ENCODE data around the gene GPC3.

Gene GPC3

DNA sequence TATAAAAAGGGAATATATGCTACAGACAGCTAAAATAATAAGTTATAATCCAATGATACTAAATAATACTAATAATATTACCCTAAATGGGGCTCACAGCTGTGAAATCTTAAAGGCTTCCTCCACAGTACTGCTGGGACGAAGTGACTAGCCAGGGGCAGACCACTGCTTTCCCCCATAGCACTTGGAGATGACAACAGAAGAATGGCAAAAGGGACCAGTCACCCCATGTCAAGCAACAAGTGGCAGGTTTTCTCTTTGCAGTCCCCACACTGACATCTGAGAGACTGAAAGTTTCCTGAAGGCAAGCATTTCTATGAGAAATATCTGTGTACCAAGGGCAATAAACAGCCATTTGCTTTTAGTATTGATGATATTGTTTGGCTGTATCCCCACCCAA, 396.6 kb downstream of the GPC3 start:
- no peak for DNase-seq

DNA sequence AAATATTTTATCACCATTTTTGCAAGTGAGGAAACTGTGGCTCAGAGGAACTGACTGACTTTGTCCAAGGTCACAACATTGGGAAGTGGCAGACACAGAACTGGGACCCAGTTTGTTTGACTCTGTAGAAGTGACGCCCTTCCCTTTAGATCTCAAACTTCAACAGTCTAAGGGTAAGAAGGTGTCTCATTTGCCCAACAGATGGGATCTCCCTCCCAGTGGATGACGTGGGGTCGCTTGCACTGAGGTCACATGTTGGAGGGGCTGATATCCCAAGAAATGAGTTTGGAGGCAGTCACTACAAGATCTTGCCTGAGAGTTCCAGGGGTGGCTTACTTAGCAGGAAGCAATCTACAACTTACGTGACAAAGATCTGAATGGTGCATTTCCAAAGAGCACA, 397.6 kb downstream of the GPC3 start:
- no peak for DNase-seq

DNA sequence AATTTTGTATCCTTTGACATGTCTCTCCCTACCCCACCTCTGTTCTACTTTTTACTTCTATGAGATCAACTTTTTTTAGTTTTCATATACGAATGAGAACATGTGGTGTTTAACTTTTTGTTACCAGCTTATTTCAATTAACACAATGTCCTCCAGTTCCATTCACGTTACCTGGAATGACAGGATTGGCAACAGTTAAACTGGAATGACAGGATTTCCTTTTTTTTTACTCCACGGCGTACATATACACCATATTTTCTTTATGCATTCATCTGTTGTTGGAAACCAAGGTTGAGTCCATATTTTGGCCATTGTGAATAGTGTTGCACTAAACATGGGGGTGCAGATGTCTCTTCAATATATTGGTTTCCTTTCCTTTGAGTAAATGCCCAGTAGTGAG, 398.3 kb downstream of the GPC3 start:
- DNase-seq: no peak

DNA sequence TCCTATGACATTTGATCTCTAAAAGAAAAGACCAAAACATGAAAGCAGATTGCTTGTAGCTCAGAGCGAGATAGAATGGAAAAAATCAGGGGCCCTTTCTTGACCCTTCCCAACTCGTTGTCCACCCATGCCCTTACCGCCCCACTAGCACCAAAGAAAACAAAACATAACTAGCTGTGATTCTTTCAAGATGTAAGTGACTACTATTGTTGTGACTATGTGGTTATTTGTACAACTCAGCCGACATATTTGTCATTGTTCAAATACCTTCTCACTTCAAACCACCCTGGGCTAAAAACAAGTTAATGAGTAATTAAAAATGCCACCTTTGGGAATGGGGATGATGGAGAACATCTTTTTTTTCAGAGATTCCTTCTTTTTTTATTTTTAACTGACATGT, 399.0 kb downstream of the GPC3 start:
- DNase-seq: no peak

DNA sequence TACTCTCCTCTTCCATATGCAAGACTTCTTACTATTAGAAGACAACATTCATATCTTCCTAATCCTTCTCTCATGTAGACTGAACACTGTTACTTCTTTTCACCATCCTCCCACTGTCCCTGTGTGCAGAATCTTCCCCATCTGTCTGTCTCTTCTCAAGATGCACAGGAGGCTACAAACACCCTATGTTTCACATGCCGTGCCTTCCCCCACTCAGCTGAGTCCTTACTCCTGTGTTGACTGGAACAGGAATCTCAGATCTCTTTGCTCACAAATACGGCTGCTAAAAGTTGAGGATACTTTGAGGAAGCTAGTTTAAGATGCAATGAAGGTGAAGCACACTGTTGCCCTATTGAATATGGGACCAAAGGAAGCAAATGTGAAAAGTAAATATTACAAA, 401.6 kb downstream of the GPC3 start:
- DNase-seq: no peak

DNA sequence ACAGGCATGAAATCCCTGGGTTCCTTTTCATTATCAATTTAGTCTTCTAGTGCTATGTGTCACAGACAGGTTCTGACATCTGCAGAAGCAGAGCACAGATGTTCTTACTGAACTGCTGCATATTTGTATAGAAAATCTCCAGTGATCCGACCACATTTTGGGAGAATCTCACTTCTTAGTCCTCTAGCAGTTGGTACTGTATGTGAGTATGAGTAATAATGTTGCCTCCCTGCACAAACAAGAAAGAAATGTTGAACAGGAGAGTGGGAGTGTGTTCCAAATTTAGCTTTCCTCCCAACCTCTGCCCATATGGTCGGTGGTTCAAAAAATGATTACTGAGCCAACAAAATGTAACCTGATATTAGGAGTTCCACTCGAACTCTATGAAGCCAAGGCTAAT, 404.8 kb downstream of the GPC3 start:
- DNase-seq: peak; percentile 76

DNA sequence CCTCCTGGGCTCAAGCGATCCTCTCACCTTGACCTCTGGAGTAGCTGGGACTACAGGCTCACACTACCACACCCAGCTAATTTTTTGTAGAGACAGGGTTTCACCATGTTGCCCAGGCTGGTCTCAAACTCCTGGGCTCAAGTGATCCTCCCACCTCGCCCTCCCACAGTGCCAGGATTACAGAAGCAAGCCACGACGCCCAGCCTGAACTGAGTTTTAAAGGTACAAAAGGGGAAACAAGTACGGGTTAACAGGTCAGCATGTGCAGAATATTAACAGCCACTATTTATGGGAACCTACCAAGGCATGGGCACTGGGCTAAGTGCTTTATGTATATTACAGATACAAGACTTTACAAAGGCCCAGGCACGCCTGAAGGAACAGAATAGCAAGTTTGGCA, 405.8 kb downstream of the GPC3 start:
- no peak for DNase-seq

DNA sequence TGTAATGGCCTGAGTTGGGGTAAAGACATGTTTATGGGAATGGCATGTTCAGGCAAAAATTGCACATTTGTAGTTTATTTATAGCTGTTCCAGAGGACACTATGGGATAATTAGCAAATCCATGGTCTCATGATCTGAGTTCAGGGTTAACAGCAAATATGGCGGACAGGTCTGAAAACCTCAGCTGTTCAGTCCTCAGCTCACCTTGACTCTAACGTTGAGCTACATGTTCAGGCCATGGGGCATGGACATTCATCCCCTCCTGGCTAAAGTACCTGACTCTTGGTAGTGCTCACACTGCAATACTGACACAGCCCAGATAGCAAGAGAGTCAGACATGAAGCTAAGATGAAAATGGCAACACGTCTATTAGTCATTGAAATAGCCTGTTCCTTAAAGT, 408.5 kb downstream of the GPC3 start:
- no peak for DNase-seq

DNA sequence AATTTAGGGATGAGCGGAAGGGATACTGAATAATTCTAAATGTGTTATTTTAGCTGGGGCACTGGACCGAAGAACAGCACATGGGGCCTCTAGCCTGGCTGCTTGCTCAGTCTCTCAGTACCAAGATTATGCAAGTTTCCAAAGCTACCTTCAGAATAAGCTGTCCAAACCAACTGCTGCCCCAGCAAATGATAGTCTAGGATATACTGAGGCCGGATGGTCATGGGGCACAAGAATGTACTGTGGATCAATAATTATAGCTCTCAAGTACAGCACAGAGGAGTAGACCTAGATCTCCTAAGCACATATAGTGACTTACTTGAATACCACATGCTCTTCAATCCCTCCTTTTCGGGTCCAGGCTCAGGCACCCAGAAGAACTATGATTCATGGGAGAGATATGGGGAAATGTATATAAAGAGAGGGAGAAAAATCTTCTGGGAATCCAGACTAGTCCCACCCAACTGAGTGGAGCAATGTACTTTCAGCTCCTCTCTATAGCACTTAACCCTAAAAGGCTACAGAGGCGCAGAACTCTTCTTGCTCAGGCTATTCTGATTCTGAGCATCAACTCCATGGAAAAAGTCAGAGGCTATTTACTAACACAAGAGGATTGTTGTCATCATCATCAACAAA, 409.8 kb downstream of the GPC3 start:
- DNase-seq: no peak

DNA sequence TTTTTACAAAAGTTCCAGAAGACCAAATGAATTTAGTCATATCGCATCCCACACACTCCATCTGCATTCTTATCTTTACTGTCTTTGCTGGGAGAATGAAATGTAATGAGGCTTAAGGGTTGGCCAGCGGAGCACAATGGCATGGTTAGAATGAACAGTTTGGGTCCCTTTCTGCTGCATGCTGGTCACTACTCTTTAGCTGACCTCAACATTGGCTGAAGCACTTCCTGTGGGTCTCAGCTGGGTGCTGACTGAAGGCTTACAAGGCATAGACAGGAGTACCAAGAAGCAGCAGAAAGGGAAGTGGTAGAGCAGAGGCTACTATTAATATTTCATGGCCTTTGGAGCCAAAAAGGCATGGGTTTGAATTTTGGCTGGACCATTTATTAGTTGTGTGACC, 410.7 kb downstream of the GPC3 start:
- DNase-seq: no peak

DNA sequence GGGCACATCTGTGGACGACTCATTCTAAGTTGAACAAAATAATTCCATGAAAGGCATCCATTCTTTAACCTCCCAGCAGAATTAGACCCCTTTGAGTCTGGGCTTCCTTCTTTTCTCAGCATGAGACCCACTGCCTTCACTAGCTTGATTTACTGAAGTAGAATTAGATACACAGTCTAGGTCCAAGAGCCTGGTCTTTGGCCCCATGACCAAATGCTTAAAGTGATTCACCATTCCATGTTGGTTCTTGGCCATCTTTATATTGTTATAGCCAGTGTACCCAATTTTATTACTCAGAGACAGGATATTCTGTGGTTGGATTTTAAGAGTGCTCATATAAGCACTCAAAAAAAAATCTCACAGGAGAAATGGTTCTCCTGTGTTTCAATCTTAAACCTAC, 414.8 kb downstream of the GPC3 start:
- DNase-seq: no peak

DNA sequence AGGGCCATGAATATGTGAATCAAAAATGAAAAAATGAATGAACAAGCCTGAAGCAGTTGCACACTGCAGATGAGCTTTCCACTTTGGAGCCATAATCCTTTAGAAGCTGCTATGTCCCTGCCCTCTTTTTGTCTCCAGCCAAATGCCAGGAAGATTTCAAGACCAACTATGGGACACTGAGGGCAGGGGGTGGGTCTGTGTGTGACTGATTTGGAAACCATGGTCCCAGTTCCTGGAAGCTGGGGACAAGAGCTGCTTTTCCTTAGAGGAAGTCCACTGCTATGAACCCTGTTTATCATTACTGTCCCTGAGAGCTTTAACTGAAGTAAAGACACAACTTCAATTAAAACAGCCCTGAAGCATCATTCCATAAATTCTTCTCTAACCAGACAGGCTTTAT, 416.2 kb downstream of the GPC3 start:
- no peak for DNase-seq

DNA sequence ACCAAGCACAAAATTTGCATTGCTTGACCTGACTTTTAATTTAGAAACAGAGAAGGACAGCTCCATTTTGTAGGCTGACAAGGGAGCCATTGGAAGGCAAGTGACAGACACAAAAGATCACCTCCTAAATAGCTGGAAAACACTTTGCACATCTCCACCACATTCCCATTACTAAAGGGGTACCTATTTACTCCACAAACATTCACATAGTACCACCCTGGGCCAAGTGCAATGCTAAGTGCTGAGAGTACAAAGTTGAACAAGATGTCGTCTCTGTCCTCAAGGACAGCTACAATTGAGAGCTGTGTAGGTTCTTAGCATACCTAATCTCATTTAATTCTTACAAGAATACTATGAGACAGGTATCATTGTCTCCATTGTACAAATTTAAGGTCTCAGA, 417.3 kb downstream of the GPC3 start:
- DNase-seq: no peak

DNA sequence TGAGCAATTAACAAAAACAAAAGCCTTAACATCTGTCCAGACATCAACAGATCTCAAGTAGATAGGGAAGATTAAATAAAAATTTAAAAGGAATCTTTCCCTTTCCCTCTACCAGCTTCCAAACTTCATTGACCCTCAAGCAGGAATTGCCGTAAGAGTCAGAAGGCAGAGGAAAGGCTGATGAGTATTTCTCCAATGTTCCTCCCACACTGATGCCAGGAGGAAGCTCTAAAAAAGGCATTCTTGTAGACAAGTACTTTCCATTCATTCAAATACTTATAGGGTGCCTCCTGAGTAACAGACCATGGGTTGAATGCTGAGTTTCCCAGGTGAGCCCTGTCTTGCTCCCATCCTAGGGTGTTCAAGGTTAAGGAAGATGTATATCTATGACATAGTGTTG, 418.5 kb downstream of the GPC3 start:
- DNase-seq: no peak

DNA sequence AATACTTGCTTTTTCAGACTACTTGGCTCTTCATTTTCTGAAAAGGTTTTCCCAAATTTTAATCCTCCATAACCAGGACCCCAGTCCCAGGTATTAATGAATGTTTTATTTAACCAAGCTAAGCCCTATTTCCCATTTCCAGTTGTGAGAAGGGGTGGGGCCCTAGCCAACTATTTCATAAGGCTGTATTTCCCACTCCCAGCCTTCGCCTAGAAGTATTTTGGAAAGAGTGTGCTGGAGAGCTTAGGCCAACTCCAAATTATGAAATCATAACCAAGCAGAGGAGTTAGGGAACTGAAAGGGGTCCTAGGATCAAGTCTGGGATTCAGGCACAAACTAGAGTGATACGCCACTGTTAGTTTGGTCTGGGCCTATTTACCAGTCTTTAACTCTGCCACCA, 421.7 kb downstream of the GPC3 start:
- no peak for DNase-seq

DNA sequence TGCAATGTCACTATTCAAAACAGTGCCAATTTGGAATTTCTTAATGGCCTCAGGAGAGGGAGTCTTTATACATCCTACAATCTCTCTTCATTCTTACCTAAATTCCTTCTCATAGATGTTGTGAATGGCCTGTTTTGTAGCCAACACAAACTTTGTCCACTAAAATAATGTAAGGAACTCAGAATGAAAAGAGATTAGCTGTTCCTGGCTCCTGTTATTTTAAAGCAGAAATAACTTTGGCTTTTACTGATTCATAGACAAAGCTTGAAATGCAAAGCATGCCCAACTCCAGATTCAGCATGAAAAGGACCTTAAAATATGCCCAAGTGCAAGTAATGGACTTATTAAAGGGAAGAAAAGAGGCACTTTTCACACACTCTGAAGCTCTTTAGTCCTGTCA, 424.1 kb downstream of the GPC3 start:
- DNase-seq: no peak

DNA sequence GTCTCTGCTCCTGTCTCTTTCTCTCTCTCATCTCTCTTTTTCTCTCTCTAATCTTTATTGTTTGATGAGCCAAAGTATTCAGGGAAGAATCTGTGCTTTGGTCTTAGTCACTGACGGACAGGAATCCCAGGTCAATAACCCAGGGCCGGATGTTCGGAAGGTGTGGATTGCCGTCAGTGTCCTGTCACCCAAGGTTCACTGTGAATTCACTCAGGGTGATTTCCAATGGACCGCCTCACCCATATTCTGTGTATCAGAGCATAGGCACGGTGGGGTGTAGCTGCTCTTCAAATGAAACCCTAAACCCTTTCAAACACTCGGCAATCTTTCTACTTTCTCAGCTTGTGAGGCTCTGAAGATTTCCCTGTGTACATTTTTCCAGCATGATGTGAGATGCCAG, 425.5 kb downstream of the GPC3 start:
- no peak for DNase-seq

DNA sequence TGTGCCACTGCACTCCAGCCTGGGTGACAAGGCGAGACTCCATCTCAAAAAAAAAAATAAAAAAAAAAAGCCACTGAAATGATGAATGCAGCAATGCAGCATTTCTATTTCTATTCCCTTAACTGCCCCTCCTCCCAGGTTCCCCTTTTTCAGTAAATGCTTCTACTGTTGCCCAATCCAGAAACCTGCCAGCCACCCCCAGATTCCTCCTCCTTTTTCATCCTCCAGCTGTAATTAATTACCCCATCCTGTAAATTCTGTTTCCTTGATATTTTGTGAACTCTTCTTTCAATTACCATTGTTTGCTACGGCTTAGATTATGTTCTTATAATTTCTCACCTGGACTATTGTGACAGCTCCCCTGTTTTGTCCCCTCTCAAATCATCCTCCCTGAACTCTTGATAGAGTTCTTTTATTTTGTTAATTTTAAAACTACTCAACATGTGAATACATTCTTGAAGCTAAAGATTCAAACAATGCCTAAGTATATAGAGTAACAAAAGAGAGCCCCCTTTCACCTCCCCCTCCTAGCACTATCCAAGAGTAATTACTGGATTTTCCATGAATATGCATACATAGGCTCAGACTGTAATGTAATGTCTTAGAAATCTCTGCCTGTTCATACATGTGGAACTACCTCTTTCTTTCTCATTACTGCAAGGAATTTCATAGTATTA, 429.5 kb downstream of the GPC3 start:
- no peak for DNase-seq

DNA sequence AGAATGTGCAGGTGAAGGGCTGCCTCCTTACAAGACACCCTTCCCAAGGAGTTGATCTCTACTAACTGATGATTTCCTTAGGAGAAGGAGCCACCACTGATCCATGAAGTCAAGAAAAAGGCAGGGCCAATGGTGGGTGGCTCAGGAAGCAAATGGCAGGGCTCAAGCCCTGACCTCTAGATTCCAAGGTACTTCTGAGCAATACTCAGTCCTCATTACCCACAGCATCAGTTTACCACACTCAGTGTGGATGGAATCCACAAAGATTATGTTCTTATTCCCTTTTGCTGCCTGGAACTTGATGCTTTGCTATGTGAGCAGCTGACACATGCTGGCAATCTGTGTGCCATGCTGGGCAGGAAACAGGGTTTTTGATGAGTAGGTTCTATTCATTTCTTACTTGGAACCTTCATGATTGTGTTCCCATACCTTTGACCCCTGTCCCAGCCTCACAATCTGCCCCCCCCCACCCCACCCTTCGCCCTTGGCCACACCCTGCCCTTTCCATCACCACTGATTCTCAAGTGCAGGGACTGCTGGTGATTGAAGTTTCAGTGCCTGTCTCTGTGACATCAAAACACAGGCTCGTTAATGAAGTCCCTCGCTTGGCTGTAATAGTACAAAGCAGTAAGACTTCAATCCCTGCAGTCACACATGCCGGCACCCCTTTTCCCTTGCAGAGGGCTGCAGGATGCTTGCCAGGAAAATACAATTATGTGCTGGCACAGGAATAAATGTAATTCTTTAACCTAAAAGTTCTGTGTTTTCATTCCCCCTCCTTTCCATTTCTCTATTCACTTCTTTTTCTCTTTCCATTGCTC, 434.5 kb downstream of the GPC3 start:
- DNase-seq: no peak

DNA sequence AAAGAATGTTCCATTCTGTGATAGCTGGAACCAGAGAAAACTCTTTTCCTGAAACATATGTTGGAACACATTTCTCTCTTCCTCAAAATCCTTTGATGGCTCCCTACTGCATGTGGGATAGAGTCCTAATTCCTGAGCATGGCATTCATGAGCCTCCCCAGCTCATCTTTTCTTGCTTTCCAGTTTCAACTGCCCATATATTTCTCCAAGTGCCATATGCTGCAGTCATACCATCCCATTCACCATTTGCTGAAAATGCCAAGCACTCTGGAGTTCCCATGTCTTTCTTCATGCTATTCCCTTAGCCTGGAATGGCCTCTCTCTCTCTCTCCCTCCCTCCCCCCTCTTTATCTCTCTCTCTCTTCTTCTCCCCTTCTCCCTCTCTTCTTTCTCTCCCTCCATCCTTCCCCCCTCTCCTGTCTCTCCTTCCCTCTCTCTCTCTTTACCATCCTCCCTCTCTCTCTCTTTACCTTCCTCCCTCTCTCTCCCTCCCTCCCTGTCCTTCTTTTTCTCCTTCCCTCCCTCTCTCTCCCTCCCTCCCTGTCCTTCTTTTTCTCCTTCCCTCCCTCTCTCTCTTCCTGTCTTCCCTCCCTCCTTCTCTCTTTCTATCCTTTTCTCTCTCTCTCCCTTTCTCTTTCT, 436.0 kb downstream of the GPC3 start:
- DNase-seq: no peak

DNA sequence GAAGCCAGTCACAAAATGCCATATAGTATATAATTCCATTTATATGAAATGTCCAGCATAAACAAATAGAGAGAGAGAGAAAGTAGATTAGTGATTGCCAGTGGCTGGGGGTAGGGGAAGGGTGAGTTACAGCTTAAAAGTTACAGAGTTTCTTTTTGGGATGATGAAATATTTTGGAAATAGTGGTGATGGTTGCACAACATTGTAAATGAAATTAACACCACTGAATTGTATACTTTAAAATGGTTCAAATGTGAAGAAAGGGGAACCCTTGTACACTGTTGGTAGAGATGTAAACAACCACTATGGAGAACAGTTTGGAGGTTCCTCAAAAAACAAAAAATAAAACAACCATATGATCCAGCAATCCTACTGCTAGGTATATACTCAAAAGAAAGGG, 439.0 kb downstream of the GPC3 start:
- no peak for DNase-seq

DNA sequence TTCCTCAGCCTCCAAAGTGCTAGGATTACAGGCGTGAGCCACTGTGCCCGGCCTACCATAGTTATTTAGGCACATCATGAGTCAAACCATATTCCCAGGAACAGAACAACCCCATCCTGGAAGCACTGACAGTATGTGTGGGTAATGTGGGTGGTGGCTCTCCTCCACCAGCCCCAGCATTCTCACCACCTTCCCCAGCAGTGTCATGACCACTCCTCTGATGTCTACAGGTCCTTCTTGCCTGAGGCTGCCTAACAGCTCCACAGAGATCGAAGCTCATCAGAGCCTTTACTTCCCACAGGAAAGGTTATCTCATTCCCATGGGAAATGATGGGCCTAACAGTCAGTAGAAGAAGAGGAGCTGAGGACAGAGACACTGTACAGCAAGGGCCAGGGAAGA, 440.6 kb downstream of the GPC3 start:
- no peak for DNase-seq

DNA sequence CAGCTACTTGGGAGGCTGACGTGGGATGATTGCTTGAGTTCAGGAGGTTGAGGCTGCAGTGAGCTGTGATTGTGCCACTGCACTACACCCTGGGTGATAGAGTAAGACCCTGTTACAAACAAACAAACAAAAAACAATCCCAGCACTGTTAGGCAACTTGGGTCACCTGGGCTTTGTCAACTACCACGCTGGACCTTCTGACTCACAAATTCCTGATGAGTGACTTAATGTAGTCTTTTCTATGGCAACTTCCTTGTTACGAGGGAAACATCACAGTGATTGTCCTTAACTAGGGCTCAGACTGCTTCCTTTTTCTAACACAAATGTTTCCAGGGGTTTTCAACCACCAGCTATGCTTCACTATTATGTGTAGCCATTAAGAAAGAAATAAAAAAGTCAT, 441.3 kb downstream of the GPC3 start:
- DNase-seq: no peak

DNA sequence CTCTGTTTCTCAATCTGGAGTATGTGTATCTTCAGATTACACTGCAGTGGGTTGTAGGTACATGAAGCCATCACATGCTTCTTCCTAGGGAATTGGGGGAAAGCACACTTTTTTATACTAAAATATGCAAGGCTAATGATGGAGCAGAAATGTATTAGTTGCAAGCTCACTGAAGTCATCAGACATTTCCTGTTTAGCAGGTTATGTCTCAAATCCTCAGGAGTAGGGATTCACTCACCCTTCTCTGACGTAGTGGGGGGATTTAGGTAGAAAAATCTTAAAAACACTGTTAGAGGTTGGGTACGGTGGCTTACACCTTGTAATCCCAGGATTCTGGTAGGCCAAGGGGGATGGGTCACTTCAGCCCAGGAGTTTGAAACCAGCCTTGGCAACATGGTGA, 441.7 kb downstream of the GPC3 start:
- no peak for DNase-seq
